Pulmonary artery endothelial cell (primary cell): ENCODE results near the gene LCLAT1. TPM values are rescaled to one million over a fixed set of nuclear protein-coding genes. Genes with fewer than 3 reads are reported as not detected.
"Not testable (repeated sequence)": the region's sequence is repeated elsewhere in the genome, so short reads cannot be mapped to it uniquely, and the experiment has no call there.

ENCODE experiments used
- DNase-seq: peaks from one replicate; pipeline ENCODE4 v3.0.0-alpha.2; 2011; ENCODE audit warnings: low read depth, low spot score
- total RNA-seq: library from RNA; depleted of rRNA; stranded (reverse); fragments of >200 nt; gene quantifications from 2 replicates; pipeline ENCODE4 v1.2.3, GENCODE V29; 2014

The LCLAT1 gene
- total RNA-seq, 1 donor from 2014 or later, result 8.6 TPM

GRCh38 chr2:30584116-30584515 is 137.1 kb downstream of the LCLAT1 start:
- DNase-seq, result no peak

- no peak for DNase-seq
Measured at GRCh38 chr2:30588994-30589393, 141.9 kb downstream of the LCLAT1 start.

- no peak for DNase-seq
Measured at GRCh38 chr2:30590407-30590806, 143.4 kb downstream of the LCLAT1 start.

- DNase-seq, result no peak
Measured at GRCh38 chr2:30591186-30591585, 144.1 kb downstream of the LCLAT1 start.

- DNase-seq, result no peak
Measured at GRCh38 chr2:30601375-30601774, 154.3 kb downstream of the LCLAT1 start.

GRCh38 chr2:30605197-30605596 is 158.2 kb downstream of the LCLAT1 start:
- no peak for DNase-seq

- DNase-seq, result no peak
Measured at GRCh38 chr2:30608643-30609042, 161.6 kb downstream of the LCLAT1 start.

- DNase-seq, result no peak
Measured at GRCh38 chr2:30611583-30611982, 164.5 kb downstream of the LCLAT1 start.

GRCh38 chr2:30612371-30612770 is 165.3 kb downstream of the LCLAT1 start:
- DNase-seq, result no peak

- DNase-seq, result no peak
Measured at GRCh38 chr2:30613001-30613400, 166.0 kb downstream of the LCLAT1 start.

GRCh38 chr2:30614227-30614626 is 167.2 kb downstream of the LCLAT1 start:
- not testable (repeated sequence) for DNase-seq

- no peak for DNase-seq
Measured at GRCh38 chr2:30615926-30616325, 168.9 kb downstream of the LCLAT1 start.

GRCh38 chr2:30620102-30620501 is 173.1 kb downstream of the LCLAT1 start:
- no peak for DNase-seq

- DNase-seq, result no peak
Measured at GRCh38 chr2:30621836-30622235, 174.8 kb downstream of the LCLAT1 start.

GRCh38 chr2:30622452-30622851 is 175.4 kb downstream of the LCLAT1 start:
- no peak for DNase-seq

GRCh38 chr2:30625276-30625675 is 178.2 kb downstream of the LCLAT1 start:
- no peak for DNase-seq

- no peak for DNase-seq
Measured at GRCh38 chr2:30625701-30626100, 178.7 kb downstream of the LCLAT1 start.

GRCh38 chr2:30626397-30626796 is 179.4 kb downstream of the LCLAT1 start:
- no peak for DNase-seq

- DNase-seq, result no peak
Measured at GRCh38 chr2:30627151-30627550, 180.1 kb downstream of the LCLAT1 start.

GRCh38 chr2:30628341-30628740 is 181.3 kb downstream of the LCLAT1 start:
- DNase-seq, result no peak

GRCh38 chr2:30629866-30630265 is 182.8 kb downstream of the LCLAT1 start:
- no peak for DNase-seq

- DNase-seq, result no peak
Measured at GRCh38 chr2:30631051-30631671, 184.1 kb downstream of the LCLAT1 start.

GRCh38 chr2:30633039-30633438 is 186.0 kb downstream of the LCLAT1 start:
- DNase-seq, result no peak

GRCh38 chr2:30636311-30636710 is 189.3 kb downstream of the LCLAT1 start:
- DNase-seq, result no peak
